Activated naive CD4-positive, alpha-beta T cell treated with anti-CD3 and anti-CD28 coated beads for 36 hours (primary cell): ENCODE measurements around the gene DOK6. TPM values are rescaled to one million over a fixed set of nuclear protein-coding genes. Genes with fewer than 3 reads are reported as not detected.
"Not testable (repeated sequence)": the region's sequence is repeated elsewhere in the genome, so short reads cannot be mapped to it uniquely, and the experiment has no call there.

Experiments used
- CTCF ChIA-PET: fragments of 350-600 bp; sonication (Branson Sonifier 250); formaldehyde crosslinking; loops from one replicate; lab custom pipeline; 2021; ENCODE audit warnings: antibody characterized with exemption; lab: Charles Lee
- DNase-seq: peaks from one replicate; pipeline ENCODE4 v3.0.0-alpha.2; 2020
- H3K27ac Mint-ChIP-seq: one replicate; pipeline ENCODE4 v1.8.0; 2021; ENCODE audit warnings: mild to moderate bottlenecking, mixed read lengths
- H3K27me3 Mint-ChIP-seq: one replicate; pipeline ENCODE4 v1.8.0; 2021; ENCODE audit warnings: low read depth, mixed read lengths
- H3K36me3 Mint-ChIP-seq: one replicate; pipeline ENCODE4 v1.8.0; 2021; ENCODE audit warnings: low read depth, mixed read lengths
- H3K4me1 Mint-ChIP-seq: one replicate; pipeline ENCODE4 v1.8.0; 2021; ENCODE audit warnings: low read depth, mixed read lengths
- H3K4me3 Mint-ChIP-seq: one replicate; pipeline ENCODE4 v1.8.0; 2021; ENCODE audit warnings: mild to moderate bottlenecking, moderate library complexity, mixed read lengths
- H3K9me3 Mint-ChIP-seq: one replicate; pipeline ENCODE4 v1.8.0; 2021; ENCODE audit warnings: mixed read lengths
- intact Hi-C: fragments of 100-400 bp; cut with micrococcal nuclease; formaldehyde crosslinking; loops from one replicate; pipeline ENCODE4 v1.15.1; 2023
- total RNA-seq, 2 experiments: library from RNA; stranded (reverse); gene quantifications; one replicate each; pipeline ENCODE4 v1.2.3, GENCODE V29; 2021

Gene DOK6
- total RNA-seq, 2 experiments from 2014 or later, result not detected

- Mint-ChIP-seq H3K27ac (no peak overlapping the region), H3K36me3 (peaks cover 23% of the 10 kb centered on the region), H3K4me3 (no peak overlapping the region), H3K27me3 (no peaks in the 10 kb centered on the region), H3K4me1 (peaks cover 14% of the 10 kb centered on the region), H3K9me3 (peaks cover 1% of the 10 kb centered on the region)
- CTCF ChIA-PET, result no interaction called here
- intact Hi-C loops, result no loop called here
- DNase-seq, result no peak
Measured at GRCh38 chr18:69878213-69878933, 477.7 kb downstream of the DOK6 start.

GRCh38 chr18:69879051-69879450, 478.4 kb downstream of the DOK6 start:
- Mint-ChIP-seq H3K36me3 (peaks cover 21% of the 10 kb centered on the region), H3K4me1 (peaks cover 18% of the 10 kb centered on the region)
- H3K27ac Mint-ChIP-seq, DNase-seq, H3K9me3 Mint-ChIP-seq, H3K4me3 Mint-ChIP-seq, intact Hi-C loops, CTCF ChIA-PET, H3K27me3 Mint-ChIP-seq: not testable (repeated sequence)

GRCh38 chr18:69880083-69880482, 479.4 kb downstream of the DOK6 start:
- Mint-ChIP-seq H3K27me3 (no peaks in the 10 kb centered on the region), H3K4me3 (no peak overlapping the region)

GRCh38 chr18:69882965-69883668, 482.4 kb downstream of the DOK6 start:
- Mint-ChIP-seq H3K4me1 (peaks cover 37% of the 10 kb centered on the region), H3K9me3 (peaks cover 1% of the 10 kb centered on the region), H3K4me3 (no peak overlapping the region), H3K27me3 (no peaks in the 10 kb centered on the region), H3K27ac (peak overlapping the region; percentile 26), H3K36me3 (peaks cover 18% of the 10 kb centered on the region)
- CTCF ChIA-PET, result interaction anchor here (0.7 to 1.2 kb wide), 3 partner anchors 11 to 203 kb away, joined by 3 read pairs; no protein-coding TSS in a partner anchor
- intact Hi-C loops, result loop anchor here (1.0 kb wide), 1 partner anchor 13 kb away; no protein-coding TSS in a partner anchor
- no peak for DNase-seq

More at GRCh38 chr18:69880083-69880482, 479.4 kb downstream of the DOK6 start:
- CTCF ChIA-PET, result no interaction called here
- intact Hi-C loops, result no loop called here
- peaks cover 25% of the 10 kb centered on the region for H3K4me1 Mint-ChIP-seq
- no peak overlapping the region for H3K27ac Mint-ChIP-seq
- H3K9me3 Mint-ChIP-seq, result peaks cover 1% of the 10 kb centered on the region
- peaks cover 19% of the 10 kb centered on the region for H3K36me3 Mint-ChIP-seq
- DNase-seq, result no peak

- peaks cover 15% of the 10 kb centered on the region for H3K36me3 Mint-ChIP-seq
- CTCF ChIA-PET, result interaction anchor here (1.2 kb wide), 2 partner anchors 52 to 202 kb away, joined by 3 read pairs; no protein-coding TSS in a partner anchor
- no peak for DNase-seq
Measured at GRCh38 chr18:69883781-69884180, 483.1 kb downstream of the DOK6 start.

GRCh38 chr18:69885355-69885754, 484.7 kb downstream of the DOK6 start:
- Mint-ChIP-seq H3K36me3 (peaks cover 6% of the 10 kb centered on the region), H3K27ac (peak overlapping the region; percentile 86), H3K4me1 (peaks cover 56% of the 10 kb centered on the region), H3K27me3 (no peaks in the 10 kb centered on the region), H3K9me3 (no peaks in the 10 kb centered on the region), H3K4me3 (no peak overlapping the region)
- no peak for DNase-seq
- CTCF ChIA-PET, result no interaction called here
- intact Hi-C loops, result no loop called here

More at GRCh38 chr18:69883781-69884180, 483.1 kb downstream of the DOK6 start:
- intact Hi-C loops, result loop anchor here (1.0 kb wide), 1 partner anchor 13 kb away; no protein-coding TSS in a partner anchor
- Mint-ChIP-seq H3K27me3 (no peaks in the 10 kb centered on the region), H3K9me3 (peaks cover 1% of the 10 kb centered on the region), H3K4me1 (peaks cover 42% of the 10 kb centered on the region), H3K4me3 (no peak overlapping the region), H3K27ac (no peak overlapping the region)

- Mint-ChIP-seq H3K4me3 (peak overlapping the region; percentile 48), H3K27ac (peak overlapping the region; percentile 86), H3K27me3 (no peaks in the 10 kb centered on the region), H3K36me3 (peaks cover 8% of the 10 kb centered on the region), H3K9me3 (peaks cover 2% of the 10 kb centered on the region), H3K4me1 (peaks cover 63% of the 10 kb centered on the region)
- CTCF ChIA-PET, result no interaction called here
- peak; percentile 33 for DNase-seq
- intact Hi-C loops, result no loop called here
Measured at GRCh38 chr18:69885841-69886531, 485.3 kb downstream of the DOK6 start.

GRCh38 chr18:69887256-69887655, 486.6 kb downstream of the DOK6 start:
- Mint-ChIP-seq H3K4me3 (no peak overlapping the region), H3K27me3 (no peaks in the 10 kb centered on the region), H3K9me3 (peaks cover 4% of the 10 kb centered on the region), H3K4me1 (peaks cover 70% of the 10 kb centered on the region), H3K36me3 (peaks cover 17% of the 10 kb centered on the region), H3K27ac (no peak overlapping the region)
- intact Hi-C loops, result no loop called here
- no peak for DNase-seq
- CTCF ChIA-PET, result no interaction called here

GRCh38 chr18:69889009-69889408, 488.3 kb downstream of the DOK6 start:
- peaks cover 69% of the 10 kb centered on the region for H3K4me1 Mint-ChIP-seq
- intact Hi-C loops, result loop anchor here (1.0 kb wide), 3 partner anchors 8 to 69 kb away; no protein-coding TSS in a partner anchor
- no peaks in the 10 kb centered on the region for H3K27me3 Mint-ChIP-seq
- DNase-seq, result peak; percentile 38
- no peak overlapping the region for H3K4me3 Mint-ChIP-seq
- H3K36me3 Mint-ChIP-seq, result peaks cover 31% of the 10 kb centered on the region
- peaks cover 4% of the 10 kb centered on the region for H3K9me3 Mint-ChIP-seq
- peak overlapping the region; percentile 12 for H3K27ac Mint-ChIP-seq
- CTCF ChIA-PET, result no interaction called here

GRCh38 chr18:69890558-69890957, 489.9 kb downstream of the DOK6 start:
- Mint-ChIP-seq H3K27me3 (no peaks in the 10 kb centered on the region), H3K36me3 (peaks cover 39% of the 10 kb centered on the region), H3K4me1 (peaks cover 62% of the 10 kb centered on the region), H3K9me3 (peaks cover 4% of the 10 kb centered on the region), H3K4me3 (no peak overlapping the region), H3K27ac (peak overlapping the region; percentile 50)
- intact Hi-C loops, result loop anchor here (10.0 kb wide), 2 partner anchors 314 to 1176 kb away; partner anchors contain the start of genes RTTN and TMX3
- CTCF ChIA-PET, result no interaction called here
- DNase-seq, result no peak

GRCh38 chr18:69894467-69894866, 493.8 kb downstream of the DOK6 start:
- H3K9me3 Mint-ChIP-seq, result peaks cover 5% of the 10 kb centered on the region
- peaks cover 49% of the 10 kb centered on the region for H3K36me3 Mint-ChIP-seq
- no peak overlapping the region for H3K4me3 Mint-ChIP-seq
- no peak for DNase-seq
- no peaks in the 10 kb centered on the region for H3K27me3 Mint-ChIP-seq
- intact Hi-C loops, result loop anchor here (10.0 kb wide), 2 partner anchors 310 to 1180 kb away; partner anchors contain the start of genes RTTN and TMX3
- CTCF ChIA-PET, result no interaction called here
- no peak overlapping the region for H3K27ac Mint-ChIP-seq
- peaks cover 75% of the 10 kb centered on the region for H3K4me1 Mint-ChIP-seq
